H1 (cell line): ENCODE results near the gene COL28A1. TPM values are rescaled to one million over a fixed set of nuclear protein-coding genes. Genes with fewer than 3 reads are reported as not detected.

Source experiments
- CTCF ChIA-PET: fragments of 300-600 bp; sonication (Branson Sonifier 250); formaldehyde crosslinking; loops from one replicate; lab custom pipeline; 2021; ENCODE audit not compliant: partially characterized antibody; lab: Charles Lee
- POLR2A ChIA-PET: fragments of 300-600 bp; sonication (Branson Sonifier 250); formaldehyde crosslinking; loops from one replicate; lab custom pipeline; 2021; ENCODE audit warnings: inconsistent platforms; ENCODE audit not compliant: partially characterized antibody; lab: Charles Lee
- DNase-seq, 2 experiments: peaks; one replicate each; pipeline versions ENCODE4 v3.0.0 to v3.0.0-alpha.2; 2010 to 2022; ENCODE audit warnings: low spot score in 2 of 2, low read depth in 1 of 2, mixed read lengths in 1 of 2
- FAIRE-seq: peaks from 2 replicates; lab custom pipeline; 2011; peaks lifted over from hg19 to GRCh38; lab: Jason Lieb, UNC
- H2AFZ ChIP-seq: 2 replicates; pipeline ENCODE4 v1.8.1; 2012; ENCODE audit warnings: low read length, inconsistent platforms
- H2AK5ac ChIP-seq: 2 replicates; pipeline ENCODE4 v1.6.1; 2013; ENCODE audit warnings: low read depth, low read length
- H2BK120ac ChIP-seq: replicated peaks from 2 replicates; pipeline ENCODE3; 2013; ENCODE audit warnings: low read depth, low read length, inconsistent platforms
- H2BK12ac ChIP-seq: 2 replicates; pipeline ENCODE4 v1.6.1; 2013; ENCODE audit warnings: low read depth, low read length
- H2BK15ac ChIP-seq: 2 replicates; pipeline ENCODE4 v1.6.1; 2013; ENCODE audit warnings: low read length
- H2BK20ac ChIP-seq: 2 replicates; pipeline ENCODE4 v1.6.1; 2013; ENCODE audit warnings: low read length
- H2BK5ac ChIP-seq: 2 replicates; pipeline ENCODE4 v1.6.1; 2013; ENCODE audit warnings: low read depth, low read length
- H3K14ac ChIP-seq: 2 replicates; pipeline ENCODE4 v1.6.1; 2013; ENCODE audit warnings: inconsistent platforms; ENCODE audit not compliant: insufficient read length
- H3K18ac ChIP-seq: 2 replicates; pipeline ENCODE4 v1.6.1; 2013; ENCODE audit warnings: low read length; ENCODE audit errors: extremely low read depth
- H3K23ac ChIP-seq: 2 replicates; pipeline ENCODE4 v1.6.1; 2013; ENCODE audit warnings: inconsistent platforms; ENCODE audit not compliant: insufficient read length
- H3K23me2 ChIP-seq: 2 replicates; pipeline ENCODE4 v1.6.1; 2013; ENCODE audit warnings: low read depth, low read length
- H3K27ac ChIP-seq: 2 replicates; pipeline ENCODE4 v1.6.1; 2011; ENCODE audit warnings: low read depth, low read length, inconsistent platforms
- H3K27me3 ChIP-seq, 4 experiments: replicated peaks in 1 of 4; 1 replicate in 1 of 4; 2 replicates in 3 of 4; pipeline versions ENCODE4 v1.6.1 to v1.8.1; 2011 to 2013; ENCODE audit warnings: low read length in 3 of 4, mild to moderate bottlenecking in 3 of 4, inconsistent platforms in 2 of 4, mixed read lengths in 2 of 4, moderate library complexity in 1 of 4; ENCODE audit not compliant: control insufficient read depth in 3 of 4, insufficient read depth in 3 of 4; ENCODE audit errors: extremely low read depth in 1 of 4
- H3K36me3 ChIP-seq, 4 experiments: 2 replicates each; pipeline versions ENCODE4 v1.6.1 to v1.8.1; 2011 to 2013; ENCODE audit warnings: mild to moderate bottlenecking in 4 of 4, low read length in 3 of 4, moderate library complexity in 2 of 4, control low read depth in 1 of 4, inconsistent platforms in 1 of 4; ENCODE audit not compliant: insufficient read depth in 4 of 4, control insufficient read depth in 2 of 4
- H3K4ac ChIP-seq: replicated peaks from 2 replicates; pipeline ENCODE3; 2013; ENCODE audit warnings: low read length, low read depth, mixed read lengths, inconsistent platforms; ENCODE audit not compliant: insufficient read length
- H3K4me1 ChIP-seq, 4 experiments: replicated peaks in 1 of 4; 1 replicate in 1 of 4; 2 replicates in 3 of 4; pipeline versions ENCODE4 v1.6.1 to v1.8.1; 2011 to 2013; ENCODE audit warnings: low read length in 3 of 4, inconsistent platforms in 2 of 4, mixed read lengths in 1 of 4; ENCODE audit not compliant: insufficient read depth in 4 of 4, control insufficient read depth in 3 of 4
- H3K4me2 ChIP-seq, 2 experiments: 2 replicates each; pipeline versions ENCODE4 v1.6.1 to v1.8.1; 2011 to 2013; ENCODE audit warnings: low read depth in 2 of 2, low read length in 2 of 2, control low read depth in 1 of 2, inconsistent platforms in 1 of 2, mild to moderate bottlenecking in 1 of 2; ENCODE audit not compliant: insufficient read depth in 1 of 2
- H3K4me3 ChIP-seq, 4 experiments: fragments of 200-600, 300-600 bp in 1 of 4; sonication (generic), shearing (Covaris generic), sonication (Bioruptor Twin) in 1 of 4; 2 replicates each; pipeline versions ENCODE4 v1.5.1 to v1.8.1; 2011 to 2016; ENCODE audit warnings: low read length in 4 of 4, low read depth in 3 of 4, control low read depth in 2 of 4, inconsistent platforms in 2 of 4, mild to moderate bottlenecking in 2 of 4, mixed read lengths in 1 of 4, moderate library complexity in 1 of 4; ENCODE audit not compliant: insufficient read depth in 2 of 4; ENCODE audit errors: extremely low read depth in 1 of 4
- H3K56ac ChIP-seq: replicated peaks from 2 replicates; pipeline ENCODE3; 2013; ENCODE audit warnings: low read depth, mild to moderate bottlenecking, mixed read lengths, low read length, inconsistent platforms; ENCODE audit not compliant: insufficient read length
- H3K79me1 ChIP-seq: 2 replicates; pipeline ENCODE4 v1.6.1; 2013; ENCODE audit warnings: low read depth, low read length, control low read depth
- H3K79me2 ChIP-seq, 2 experiments: 2 replicates each; pipeline versions ENCODE4 v1.6.1 to v1.8.1; 2012 to 2013; ENCODE audit warnings: low read length in 2 of 2, mild to moderate bottlenecking in 2 of 2, inconsistent platforms in 1 of 2; ENCODE audit not compliant: insufficient read depth in 2 of 2, control insufficient read depth in 1 of 2
- H3K9ac ChIP-seq, 4 experiments: replicated peaks in 1 of 4; 1 replicate in 1 of 4; 2 replicates in 3 of 4; pipeline versions ENCODE4 v1.6.1 to v1.8.1; 2011 to 2013; ENCODE audit warnings: low read depth in 3 of 4, low read length in 3 of 4, control low read depth in 2 of 4, mild to moderate bottlenecking in 2 of 4, moderate library complexity in 2 of 4, inconsistent platforms in 1 of 4; ENCODE audit errors: extremely low read depth in 1 of 4
- H3K9me3 ChIP-seq, 2 experiments: 2 replicates each; pipeline versions ENCODE4 v1.6.1 to v1.8.1; 2012 to 2013; ENCODE audit warnings: mild to moderate bottlenecking in 2 of 2, moderate library complexity in 2 of 2, control low read depth in 1 of 2, inconsistent platforms in 1 of 2, low read depth in 1 of 2, low read length in 1 of 2, mixed read lengths in 1 of 2; ENCODE audit not compliant: insufficient read depth in 2 of 2
- H4K20me1 ChIP-seq, 2 experiments: replicated peaks in 1 of 2; 2 replicates each; pipeline versions ENCODE3 to v1.8.1; 2011 to 2013; ENCODE audit warnings: inconsistent platforms in 2 of 2, low read length in 2 of 2, mild to moderate bottlenecking in 1 of 2; ENCODE audit not compliant: insufficient read depth in 2 of 2, control insufficient read depth in 1 of 2
- H4K5ac ChIP-seq: 2 replicates; pipeline ENCODE4 v1.6.1; 2013; ENCODE audit warnings: low read length, low read depth, mixed read lengths, inconsistent platforms; ENCODE audit not compliant: insufficient read length
- H4K8ac ChIP-seq: 2 replicates; pipeline ENCODE4 v1.8.0; 2013; ENCODE audit warnings: mild to moderate bottlenecking, moderate library complexity, low read length, inconsistent platforms; ENCODE audit not compliant: insufficient read depth; ENCODE audit errors: extremely low read depth
- H4K91ac ChIP-seq: replicated peaks from 2 replicates; pipeline ENCODE3; 2013; ENCODE audit warnings: low read length, mixed read lengths, inconsistent platforms; ENCODE audit not compliant: insufficient read length
- CHD2 ChIP-seq: IDR thresholded peaks from 2 replicates; pipeline ENCODE4 v1.6.1; 2012; ENCODE audit warnings: low read length, improper control_type of control experiment
- EGR1 ChIP-seq: IDR thresholded peaks from 2 replicates; pipeline ENCODE4 v1.6.1; 2011; ENCODE audit warnings: low read depth, low read length, borderline replicate concordance
- HDAC2 ChIP-seq, 2 experiments: fragments of 300-600 bp in 1 of 2; sonication (generic) in 1 of 2; IDR thresholded peaks; 2 replicates each; pipeline ENCODE4 v1.6.1; 2011 to 2012; ENCODE audit warnings: low read depth in 2 of 2, low read length in 2 of 2, mild to moderate bottlenecking in 2 of 2, moderate library complexity in 2 of 2, borderline replicate concordance in 1 of 2, inconsistent platforms in 1 of 2
- POLR2AphosphoS5 ChIP-seq: IDR thresholded peaks from 2 replicates; pipeline ENCODE4 v1.6.1; 2011; ENCODE audit warnings: low read depth, low read length
- RXRA ChIP-seq: IDR thresholded peaks from 2 replicates; pipeline ENCODE4 v1.6.1; 2011; ENCODE audit warnings: low read depth, mild to moderate bottlenecking, low read length, moderate library complexity; ENCODE audit not compliant: insufficient read depth
- SP1 ChIP-seq: IDR thresholded peaks from 2 replicates; pipeline ENCODE4 v1.6.1; 2011; ENCODE audit warnings: low read depth, low read length
- SP2 ChIP-seq: IDR thresholded peaks from 2 replicates; pipeline ENCODE4 v1.6.1; 2012; ENCODE audit warnings: mild to moderate bottlenecking, low read length, inconsistent platforms
- ZNF274 ChIP-seq: IDR thresholded peaks from 2 replicates; pipeline ENCODE4 v1.7.0; 2012; ENCODE audit warnings: low read length, borderline replicate concordance; ENCODE audit errors: extremely low read depth
- WGBS, 2 experiments: shearing (Covaris generic) in 1 of 2; methylation state at CpG; one replicate each; pipeline versions ENCODE4 v1.1.6 to v1.1.7; 2013 to 2015; ENCODE audit warnings: low lambda C conversion rate in 2 of 2, mixed read lengths in 2 of 2, inconsistent platforms in 1 of 2, low coverage in 1 of 2, missing lambda C conversion rate in 1 of 2; ENCODE audit not compliant: insufficient replicate concordance in 2 of 2, insufficient coverage in 1 of 2, insufficient read length in 1 of 2; ENCODE audit errors: extremely low coverage in 1 of 2, missing lambda C conversion rate in 1 of 2; 5-methylcytosine and 5-hydroxymethylcytosine counted together
- polyA plus RNA-seq, 7 experiments: library from polyadenylated mRNA; depleted of rRNA in 3 of 7; stranded (reverse) in 5 of 7; unstranded in 2 of 7; fragments of >200 nt in 5 of 7; fragments of 200-250 nt in 2 of 7; gene quantifications; 1 replicate in 5 of 7; 2 replicates in 1 of 7; 4 replicates in 1 of 7; pipeline versions ENCODE4 v1.2.1 to v1.2.3, GENCODE V29; 2011 to 2013; ENCODE audit warnings: missing spikeins in 2 of 7, mixed read lengths in 2 of 7
- total RNA-seq: library from RNA; stranded (reverse); fragmentation: NEBNext Ultra II Directional; extraction: Animal tissue kit (Norgen Biotek cat#: 25700); gene quantifications from 2 replicates; pipeline ENCODE4 v1.2.1, GENCODE V29; 2021

Gene COL28A1
- total and polyA plus RNA-seq, 2 of the 8 experiments (the other 6 are each of a cell fraction or from before 2014, with no cell fraction given) = 0.22 to 0.38 TPM

- Histone ChIP-seq H2AK5ac (no peak overlapping the region), H3K9ac (no peak overlapping the region), H3K56ac (no peak overlapping the region), H4K91ac (no peak overlapping the region), H3K18ac (no peak overlapping the region), H3K79me2 (no peaks in the 10 kb centered on the region), H2BK15ac (no peak overlapping the region), H2BK120ac (no peak overlapping the region), H3K4me3 (no peak overlapping the region), H3K27me3 (no peaks in the 10 kb centered on the region), H3K4me1 (no peaks in the 10 kb centered on the region), H3K27ac (no peak overlapping the region), H2AFZ (no peak overlapping the region), H4K20me1 (no peaks in the 10 kb centered on the region), H2BK20ac (no peak overlapping the region), H3K23me2 (no peaks in the 10 kb centered on the region), H3K79me1 (no peaks in the 10 kb centered on the region), H3K4me2 (no peak overlapping the region), H3K4ac (no peak overlapping the region), H2BK5ac (no peak overlapping the region), H4K5ac (no peak overlapping the region), H4K8ac (no peak overlapping the region), H3K14ac (no peak overlapping the region), H3K23ac (no peak overlapping the region), H2BK12ac (no peak overlapping the region), H3K36me3 (no peaks in the 10 kb centered on the region), H3K9me3 (no peaks in the 10 kb centered on the region)
- FAIRE-seq = no peak
- ChIA-PET CTCF (no interaction called here), POLR2A (no interaction called here)
- DNase-seq = no peak
- 94% methylated on average over 2 of the region's 2 CpGs; no CpG with 5 or more reads in 1 of the 2 experiments for WGBS, 2 experiments
- TF ChIP-seq CHD2 (no peak), POLR2AphosphoS5 (no peak), RXRA (no peak), ZNF274 (no peak), EGR1 (no peak), HDAC2 (IDR thresholded peaks at IDR 0.05; ENCODE audit: borderline replicate concordance in 1 of 2, low read depth in 2 of 2, low read length in 2 of 2) (no peak), SP2 (no peak), SP1 (no peak)
Measured at GRCh38 chr7:7519056-7519455, 16.6 kb downstream of the COL28A1 start.
